Lung (tissue), 12 donors: ENCODE data around the gene CATSPERB. TPM values are rescaled to one million over a fixed set of nuclear protein-coding genes. Genes with fewer than 3 reads are reported as not detected.
"Not testable (repeated sequence)": the region's sequence is repeated elsewhere in the genome, so short reads cannot be mapped to it uniquely, and the experiment has no call there.

Source experiments
- ATAC-seq: fragments of 200-7000 bp; cut with Tn5 transposase; one replicate; pipeline ENCODE4 v1.9.1; 2020; ENCODE audit warnings: moderate number of reproducible peaks; ENCODE audit not compliant: insufficient read depth, low FRiP score
- DNase-seq, 3 donors: peaks; one replicate each; pipeline ENCODE4 v3.0.0-alpha.2; 2013 to 2017
- H3K27ac ChIP-seq, 2 donors: one replicate each; pipeline ENCODE4 v1.5.1; 2013; ENCODE audit warnings: mild to moderate bottlenecking in 2 of 2, moderate library complexity in 2 of 2, control low read depth in 1 of 2, inconsistent platforms in 1 of 2, low read depth in 1 of 2, low read length in 1 of 2
- H3K27me3 ChIP-seq, 3 donors: one replicate each; pipeline ENCODE4 v1.5.1; 2013; ENCODE audit warnings: low read length in 2 of 3; ENCODE audit not compliant: control insufficient read depth in 3 of 3, insufficient read depth in 3 of 3
- H3K36me3 ChIP-seq, 4 donors: one replicate each; pipeline ENCODE4 v1.5.1; 2013; ENCODE audit warnings: low read length in 4 of 4, mild to moderate bottlenecking in 1 of 4, moderate library complexity in 1 of 4; ENCODE audit not compliant: control insufficient read depth in 4 of 4, insufficient read depth in 4 of 4
- H3K4me1 ChIP-seq, 5 donors: one replicate each; pipeline ENCODE4 v1.5.1; 2013; ENCODE audit warnings: low read length in 5 of 5, mild to moderate bottlenecking in 2 of 5, moderate library complexity in 1 of 5; ENCODE audit not compliant: control insufficient read depth in 5 of 5, insufficient read depth in 5 of 5
- H3K4me3 ChIP-seq: one replicate; pipeline ENCODE4 v1.5.1; 2013; ENCODE audit warnings: mild to moderate bottlenecking, control low read depth, moderate library complexity
- H3K9ac ChIP-seq, 2 donors: one replicate each; pipeline ENCODE4 v1.5.1; 2013; ENCODE audit warnings: low read length in 2 of 2, control low read depth in 1 of 2; ENCODE audit not compliant: insufficient read depth in 1 of 2
- H3K9me3 ChIP-seq, 4 donors: one replicate each; pipeline ENCODE4 v1.5.1; 2013; ENCODE audit warnings: low read length in 3 of 4, mild to moderate bottlenecking in 1 of 4, moderate library complexity in 1 of 4; ENCODE audit not compliant: control insufficient read depth in 4 of 4, insufficient read depth in 3 of 4
- CTCF ChIP-seq: IDR thresholded peaks from 2 replicates; pipeline ENCODE4 v1.5.1; 2012; ENCODE audit warnings: mild to moderate bottlenecking; ENCODE audit errors: control extremely low read depth, extremely low read depth
- WGBS, 2 donors: extraction: QIAGEN DNeasy Blood & Tissue Kit; methylation state at CpG; one replicate each; pipeline ENCODE4 v1.1.7; 2013; 5-methylcytosine and 5-hydroxymethylcytosine counted together
- polyA plus RNA-seq, 2 donors: library from polyadenylated mRNA; stranded (reverse); fragments of 200-250 nt; gene quantifications; one replicate each; pipeline ENCODE4 v1.2.1, GENCODE V29; 2013
- total RNA-seq, 2 donors: library from RNA; depleted of rRNA in 1 of 2; stranded (reverse); fragments of >200 nt in 1 of 2; gene quantifications; one replicate each; pipeline ENCODE4 v1.2.1, GENCODE V29; 2014 to 2021
- donor health status: control.
- donor health status: control.
- donor health status: Bipolar disorder and iron deficiency.
- donor health status: healthy.
- donor health status: DM: yes; HTN: yes; CAD: no.

Gene CATSPERB
- total and polyA plus RNA-seq, 4 donors = 0.57 to 9.0 (median 4.3) TPM

GRCh38 chr14:91685600-91685999, 46.3 kb downstream of the CATSPERB start:
- no peak overlapping the region for H3K4me3 ChIP-seq
- H3K9ac ChIP-seq = no peak overlapping the region
- H3K9me3 ChIP-seq = peaks cover 0 to 4% (median under 1%) of the 10 kb centered on the region in 4 donors
- ATAC-seq = no peak
- no peaks in the 10 kb centered on the region for H3K4me1 ChIP-seq
- no peak for TF ChIP-seq CTCF
- H3K27me3 ChIP-seq = no peaks in the 10 kb centered on the region
- H3K27ac ChIP-seq = no peak overlapping the region
- no peaks in the 10 kb centered on the region for H3K36me3 ChIP-seq
- DNase-seq = no peak
- WGBS, 2 donors = 60 to 61% methylated on average over 1 of the region's 1 CpG

- WGBS, 2 donors = 85 to 91% methylated on average over 4 of the region's 4 CpGs
- H3K27me3 ChIP-seq = no peaks in the 10 kb centered on the region
These were observed 49.9 kb downstream of the CATSPERB start for GRCh38 chr14:91681893-91682563.

GRCh38 chr14:91681118-91681517, 50.8 kb downstream of the CATSPERB start:
- H3K36me3 ChIP-seq = no peaks in the 10 kb centered on the region
- no peaks in the 10 kb centered on the region for H3K4me1 ChIP-seq
- DNase-seq = no peak
- TF ChIP-seq CTCF = no peak
- 91 to 95% methylated on average over 4 of the region's 4 CpGs for WGBS, 2 donors
- peaks cover 0 to 4% (median 0%) of the 10 kb centered on the region in 4 donors for H3K9me3 ChIP-seq
- H3K4me3 ChIP-seq = no peak overlapping the region
- no peak overlapping the region for H3K9ac ChIP-seq
- no peak overlapping the region for H3K27ac ChIP-seq
- no peak for ATAC-seq
- no peaks in the 10 kb centered on the region for H3K27me3 ChIP-seq

More at GRCh38 chr14:91681893-91682563, 49.9 kb downstream of the CATSPERB start:
- Histone ChIP-seq H3K9me3 (peaks cover 0 to 4% (median 0%) of the 10 kb centered on the region in 4 donors), H3K4me3 (no peak overlapping the region), H3K4me1 (no peaks in the 10 kb centered on the region), H3K36me3 (no peaks in the 10 kb centered on the region), H3K9ac (no peak overlapping the region), H3K27ac (no peak overlapping the region)
- ATAC-seq = no peak
- no peak for TF ChIP-seq CTCF
- DNase-seq = no peak

- TF ChIP-seq CTCF = no peak
- Histone ChIP-seq H3K4me3 (no peak overlapping the region), H3K4me1 (peaks cover 0 to 4% (median 0%) of the 10 kb centered on the region in 5 donors), H3K27ac (no peak overlapping the region), H3K9ac (no peak overlapping the region), H3K36me3 (no peaks in the 10 kb centered on the region), H3K9me3 (peaks cover 0 to 4% (median 0%) of the 10 kb centered on the region in 4 donors), H3K27me3 (no peaks in the 10 kb centered on the region)
- ATAC-seq (no peak), DNase-seq (no peak)
These were observed 52.6 kb downstream of the CATSPERB start for GRCh38 chr14:91679273-91679672.

GRCh38 chr14:91677687-91678086, 54.2 kb downstream of the CATSPERB start:
- not testable (repeated sequence) for DNase-seq, H3K27ac ChIP-seq, H3K36me3 ChIP-seq, H3K9ac ChIP-seq, ATAC-seq, H3K4me1 ChIP-seq, H3K9me3 ChIP-seq, H3K4me3 ChIP-seq, H3K27me3 ChIP-seq
- WGBS, 2 donors = 95 to 97% methylated on average over 3 of the region's 3 CpGs
